OCI-LY7 (cell line): Measurements from ENCODE around the gene VANGL1.

ENCODE experiments used
- EZH2phosphoT487 ChIP-seq: fragments of 200-600 bp; sonication (generic); IDR thresholded peaks from 2 replicates; pipeline ENCODE4 v1.6.1; 2018; ENCODE audit warnings: low read depth, borderline replicate concordance, mild to moderate bottlenecking, mixed run types, antibody characterized with exemption, low read length, moderate library complexity, mixed read lengths
- TF ChIP-seq, protein P1 (sequence below): fragments of 200-600 bp; sonication (generic); conservative IDR thresholded peaks from 2 replicates; pipeline ENCODE4 v1.5.1; 2014; ENCODE audit warnings: mild to moderate bottlenecking, antibody characterized with exemption, low read length, moderate library complexity, mixed read lengths

DNA sequence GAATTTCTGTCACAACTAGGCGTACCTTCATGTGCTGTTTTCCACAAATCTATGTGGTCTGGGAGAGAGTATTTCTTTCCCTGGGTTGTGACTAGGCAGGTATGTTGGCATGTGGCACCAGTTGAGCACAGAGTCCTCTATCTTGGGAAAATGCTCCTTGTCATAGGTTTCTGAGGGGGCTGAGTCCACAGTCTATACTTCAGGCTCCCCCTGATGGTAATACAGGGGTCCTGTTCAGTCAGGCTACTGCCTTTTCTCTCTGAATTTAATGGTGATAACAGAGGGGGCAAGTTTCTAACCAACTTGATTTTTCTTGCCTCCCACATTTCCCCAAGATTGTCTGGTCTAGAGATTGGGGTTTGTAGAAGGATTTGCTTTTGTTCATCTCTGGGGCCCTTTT is 35.8 kb downstream of the VANGL1 start:
- TF ChIP-seq EZH2phosphoT487 = no peak
- TF ChIP-seq, protein P1, sequence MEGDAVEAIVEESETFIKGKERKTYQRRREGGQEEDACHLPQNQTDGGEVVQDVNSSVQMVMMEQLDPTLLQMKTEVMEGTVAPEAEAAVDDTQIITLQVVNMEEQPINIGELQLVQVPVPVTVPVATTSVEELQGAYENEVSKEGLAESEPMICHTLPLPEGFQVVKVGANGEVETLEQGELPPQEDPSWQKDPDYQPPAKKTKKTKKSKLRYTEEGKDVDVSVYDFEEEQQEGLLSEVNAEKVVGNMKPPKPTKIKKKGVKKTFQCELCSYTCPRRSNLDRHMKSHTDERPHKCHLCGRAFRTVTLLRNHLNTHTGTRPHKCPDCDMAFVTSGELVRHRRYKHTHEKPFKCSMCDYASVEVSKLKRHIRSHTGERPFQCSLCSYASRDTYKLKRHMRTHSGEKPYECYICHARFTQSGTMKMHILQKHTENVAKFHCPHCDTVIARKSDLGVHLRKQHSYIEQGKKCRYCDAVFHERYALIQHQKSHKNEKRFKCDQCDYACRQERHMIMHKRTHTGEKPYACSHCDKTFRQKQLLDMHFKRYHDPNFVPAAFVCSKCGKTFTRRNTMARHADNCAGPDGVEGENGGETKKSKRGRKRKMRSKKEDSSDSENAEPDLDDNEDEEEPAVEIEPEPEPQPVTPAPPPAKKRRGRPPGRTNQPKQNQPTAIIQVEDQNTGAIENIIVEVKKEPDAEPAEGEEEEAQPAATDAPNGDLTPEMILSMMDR = no peak
